ENCODE results near the gene TNFAIP1. TPM values are rescaled to one million over a fixed set of nuclear protein-coding genes. Genes with fewer than 3 reads are reported as not detected.

Gene TNFAIP1
- polyA plus RNA-seq, 1 experiment = 51.2 TPM

DNA sequence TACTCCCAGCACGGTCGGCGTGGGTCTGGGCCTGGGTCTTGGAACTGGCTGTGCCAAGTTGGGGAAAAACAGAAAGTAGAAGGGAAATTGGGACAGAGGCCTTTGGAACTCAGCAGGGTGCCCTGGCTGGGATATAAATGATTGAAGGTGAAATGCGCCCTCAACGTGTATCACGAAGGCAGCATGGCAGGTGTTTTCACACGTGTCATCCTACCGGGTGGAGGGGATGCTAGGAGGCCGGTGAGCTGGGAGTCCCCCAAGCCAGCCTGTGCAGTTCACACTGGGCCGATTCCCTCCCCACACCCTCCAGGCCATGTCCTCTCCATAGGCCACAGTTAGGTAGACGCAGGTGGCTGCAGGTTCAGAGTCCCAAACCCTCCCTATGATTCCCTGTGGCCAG, 6.0 kb downstream of the TNFAIP1 start:
- H3K9me3 ChIP-seq (ENCODE audit: control insufficient read depth, insufficient read depth, low read length) = no peaks in the 10 kb centered on the region
- no peak for DNase-seq (ENCODE audit: low read depth, low spot score)
- ChIA-PET CTCF (no interaction called here), POLR2A (no interaction called here)
- TF ChIP-seq, protein P1, sequence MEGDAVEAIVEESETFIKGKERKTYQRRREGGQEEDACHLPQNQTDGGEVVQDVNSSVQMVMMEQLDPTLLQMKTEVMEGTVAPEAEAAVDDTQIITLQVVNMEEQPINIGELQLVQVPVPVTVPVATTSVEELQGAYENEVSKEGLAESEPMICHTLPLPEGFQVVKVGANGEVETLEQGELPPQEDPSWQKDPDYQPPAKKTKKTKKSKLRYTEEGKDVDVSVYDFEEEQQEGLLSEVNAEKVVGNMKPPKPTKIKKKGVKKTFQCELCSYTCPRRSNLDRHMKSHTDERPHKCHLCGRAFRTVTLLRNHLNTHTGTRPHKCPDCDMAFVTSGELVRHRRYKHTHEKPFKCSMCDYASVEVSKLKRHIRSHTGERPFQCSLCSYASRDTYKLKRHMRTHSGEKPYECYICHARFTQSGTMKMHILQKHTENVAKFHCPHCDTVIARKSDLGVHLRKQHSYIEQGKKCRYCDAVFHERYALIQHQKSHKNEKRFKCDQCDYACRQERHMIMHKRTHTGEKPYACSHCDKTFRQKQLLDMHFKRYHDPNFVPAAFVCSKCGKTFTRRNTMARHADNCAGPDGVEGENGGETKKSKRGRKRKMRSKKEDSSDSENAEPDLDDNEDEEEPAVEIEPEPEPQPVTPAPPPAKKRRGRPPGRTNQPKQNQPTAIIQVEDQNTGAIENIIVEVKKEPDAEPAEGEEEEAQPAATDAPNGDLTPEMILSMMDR (IDR thresholded peaks at IDR 0.05; ENCODE audit: low read depth, low read length) = no peak
- H3K4me3 ChIP-seq (ENCODE audit: low read depth, low read length) = no peak overlapping the region
- H3K27me3 ChIP-seq (ENCODE audit: control insufficient read depth, insufficient read depth, low read length) = no peaks in the 10 kb centered on the region
- H3K27ac ChIP-seq (ENCODE audit: low read depth, low read length) = no peak overlapping the region

DNA sequence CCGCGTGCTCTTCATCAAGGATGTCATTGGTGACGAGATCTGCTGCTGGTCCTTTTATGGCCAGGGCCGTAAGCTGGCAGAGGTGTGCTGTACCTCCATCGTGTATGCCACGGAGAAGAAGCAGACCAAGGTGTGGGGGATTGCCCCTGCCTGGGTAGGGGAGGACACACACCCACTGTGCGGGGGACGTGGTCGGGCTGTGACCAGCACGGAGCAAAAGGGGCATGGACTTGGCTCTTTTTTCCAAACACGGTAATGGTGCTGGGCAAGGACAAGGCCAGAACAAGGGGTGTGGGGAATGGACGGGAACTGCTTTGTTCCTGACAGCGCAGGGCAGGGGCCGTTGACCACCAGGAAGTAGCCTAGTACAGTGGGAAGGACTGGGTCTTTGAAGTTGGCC, 6.8 kb downstream of the TNFAIP1 start:
- no peak for DNase-seq (ENCODE audit: low read depth, low spot score)
- TF ChIP-seq, protein P1 (IDR thresholded peaks at IDR 0.05; ENCODE audit: low read depth, low read length) = no peak
- Histone ChIP-seq H3K9me3 (ENCODE audit: control insufficient read depth, insufficient read depth, low read length) (no peaks in the 10 kb centered on the region), H3K27me3 (ENCODE audit: control insufficient read depth, insufficient read depth, low read length) (no peaks in the 10 kb centered on the region), H3K27ac (ENCODE audit: low read depth, low read length) (no peak overlapping the region), H3K4me3 (ENCODE audit: low read depth, low read length) (no peak overlapping the region)
- ChIA-PET CTCF (no interaction called here), POLR2A (no interaction called here)

DNA sequence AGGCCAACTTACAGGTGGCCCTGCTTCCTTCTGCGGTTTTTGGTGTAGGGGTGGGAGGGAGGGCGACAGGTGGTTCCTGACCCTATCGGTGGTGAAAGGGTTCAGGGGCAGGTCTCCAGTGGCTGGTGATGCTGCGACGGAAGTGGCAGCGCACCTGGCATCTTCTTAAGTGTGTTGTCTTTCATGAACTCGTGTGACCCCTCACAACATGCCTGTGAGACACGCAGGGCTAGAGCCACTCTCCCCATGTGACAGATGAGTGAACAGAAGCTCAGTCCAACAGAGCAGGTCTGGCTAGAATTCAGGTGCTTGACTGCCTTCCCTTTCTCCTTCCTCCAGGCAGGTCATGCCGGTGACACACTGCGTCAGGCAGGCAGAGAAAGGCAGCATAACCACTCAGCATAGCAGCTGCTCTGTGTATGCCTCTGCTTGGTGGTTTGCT, 8.0 kb downstream of the TNFAIP1 start:
- TF ChIP-seq, protein P1 (IDR thresholded peaks at IDR 0.05; ENCODE audit: low read depth, low read length) = no peak
- ChIA-PET POLR2A (interaction anchor here (0.9 kb wide), 1 partner anchor 8 kb away, joined by 5 read pairs; the partner anchor contains the start of genes IFT20 and TNFAIP1), CTCF (interaction anchor here (1.2 kb wide), 1 partner anchor 450 kb away, joined by 3 read pairs; no protein-coding TSS in a partner anchor)
- Histone ChIP-seq H3K9me3 (ENCODE audit: control insufficient read depth, insufficient read depth, low read length) (no peaks in the 10 kb centered on the region), H3K4me3 (ENCODE audit: low read depth, low read length) (no peak overlapping the region), H3K27me3 (ENCODE audit: control insufficient read depth, insufficient read depth, low read length) (no peaks in the 10 kb centered on the region), H3K27ac (ENCODE audit: low read depth, low read length) (no peak overlapping the region)
- DNase-seq (ENCODE audit: low read depth, low spot score) = no peak

DNA sequence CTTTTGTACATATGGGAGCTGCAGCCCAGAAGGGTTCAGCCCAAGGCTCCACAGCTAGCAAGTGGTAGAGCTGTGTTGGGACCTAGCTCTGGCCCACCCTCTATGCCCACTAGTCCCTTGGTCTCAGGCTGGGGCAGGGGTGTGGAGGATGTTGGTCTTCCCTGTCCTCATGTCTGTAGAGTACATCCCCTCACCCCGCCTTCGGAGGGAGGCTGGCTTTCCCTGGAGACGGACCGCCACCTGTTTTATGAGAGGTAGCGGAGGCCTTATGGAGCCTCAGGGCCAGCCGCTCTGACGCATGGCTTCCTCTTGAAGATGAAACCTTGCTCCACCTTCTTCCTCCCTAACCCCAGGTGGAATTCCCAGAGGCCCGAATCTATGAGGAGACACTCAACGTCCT, 8.4 kb downstream of the TNFAIP1 start:
- TF ChIP-seq, protein P1 (IDR thresholded peaks at IDR 0.05; ENCODE audit: low read depth, low read length) = no peak
- Histone ChIP-seq H3K27me3 (ENCODE audit: control insufficient read depth, insufficient read depth, low read length) (no peaks in the 10 kb centered on the region), H3K4me3 (ENCODE audit: low read depth, low read length) (no peak overlapping the region), H3K27ac (ENCODE audit: low read depth, low read length) (no peak overlapping the region), H3K9me3 (ENCODE audit: control insufficient read depth, insufficient read depth, low read length) (no peaks in the 10 kb centered on the region)
- no peak for DNase-seq (ENCODE audit: low read depth, low spot score)
- ChIA-PET CTCF (interaction anchor here (1.2 kb wide), 1 partner anchor 450 kb away, joined by 3 read pairs; no protein-coding TSS in a partner anchor), POLR2A (interaction anchor here (0.9 kb wide), 1 partner anchor 9 kb away, joined by 5 read pairs; the partner anchor contains the start of genes IFT20 and TNFAIP1)

DNA sequence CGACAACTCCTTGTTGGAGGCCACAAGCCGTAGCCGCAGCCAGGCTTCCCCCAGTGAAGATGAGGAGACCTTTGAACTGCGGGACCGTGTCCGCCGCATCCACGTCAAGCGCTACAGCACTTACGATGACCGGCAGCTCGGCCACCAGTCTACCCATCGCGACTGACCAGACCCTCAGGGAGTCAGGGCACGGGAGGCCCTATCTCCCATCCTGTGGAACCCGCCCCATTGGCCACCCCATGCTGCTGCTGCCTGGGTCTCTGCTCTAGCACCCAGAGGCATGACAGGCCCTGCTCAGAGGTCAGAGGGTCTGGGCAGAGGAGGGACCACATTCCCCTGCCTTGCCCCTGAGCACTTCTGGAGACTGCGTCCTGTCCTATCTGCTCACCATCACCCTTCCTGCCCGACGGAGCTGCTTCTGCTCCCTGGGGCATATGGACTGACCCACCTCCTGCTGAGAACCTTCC, 8.9 kb downstream of the TNFAIP1 start:
- Histone ChIP-seq H3K4me3 (ENCODE audit: low read depth, low read length) (no peak overlapping the region), H3K27me3 (ENCODE audit: control insufficient read depth, insufficient read depth, low read length) (no peaks in the 10 kb centered on the region), H3K9me3 (ENCODE audit: control insufficient read depth, insufficient read depth, low read length) (no peaks in the 10 kb centered on the region), H3K27ac (ENCODE audit: low read depth, low read length) (no peak overlapping the region)
- ChIA-PET CTCF (no interaction called here), POLR2A (interaction anchor here (0.9 kb wide), 1 partner anchor 9 kb away, joined by 5 read pairs; the partner anchor contains the start of genes IFT20 and TNFAIP1)
- DNase-seq (ENCODE audit: low read depth, low spot score) = no peak
- TF ChIP-seq, protein P1 (IDR thresholded peaks at IDR 0.05; ENCODE audit: low read depth, low read length) = no peak

Data from AG04450 (cell line).